Measurements from ENCODE around the gene OR5V1. TPM values are rescaled to one million over a fixed set of nuclear protein-coding genes. Genes with fewer than 3 reads are reported as not detected.

Gene OR5V1
- total and polyA plus RNA-seq, 4 donors, result not detected

DNA sequence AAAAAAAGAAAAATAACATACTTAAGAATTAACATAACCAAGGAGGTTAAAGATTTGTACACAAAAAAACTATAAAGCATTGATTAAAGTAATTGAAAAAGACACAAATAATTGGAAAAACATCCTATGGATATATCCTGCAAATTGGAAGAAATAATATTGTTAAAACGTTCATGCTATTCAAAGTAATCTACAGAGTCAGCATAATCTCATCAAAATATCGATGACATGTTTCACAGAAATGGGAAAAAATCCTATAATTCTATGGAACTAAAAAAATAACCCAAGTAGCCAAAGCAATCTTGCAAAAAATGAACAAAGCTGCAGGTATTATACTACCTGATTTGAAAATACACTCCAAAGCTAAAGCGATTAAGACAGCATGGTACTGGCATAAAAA lies 23.3 kb downstream of the OR5V1 start:
- H3K9me3 ChIP-seq (ENCODE audit: control insufficient read depth in 4 of 4, low read length in 3 of 4), result no peaks in the 10 kb centered on the region
- no peaks in the 10 kb centered on the region for H3K27me3 ChIP-seq (ENCODE audit: control insufficient read depth in 4 of 4, insufficient read depth in 4 of 4, low read length in 3 of 4)
- no peaks in the 10 kb centered on the region for H3K4me1 ChIP-seq (ENCODE audit: control insufficient read depth in 4 of 4, insufficient read depth in 4 of 4, low read length in 3 of 4)
- no peak overlapping the region for H3K27ac ChIP-seq (ENCODE audit: low read depth in 1 of 2, low read length in 2 of 2)
- no peak for DNase-seq (ENCODE audit: low spot score)
- H3K4me3 ChIP-seq (ENCODE audit: low read depth in 1 of 3, low read length in 3 of 3), result no peak overlapping the region
- no peak for TF ChIP-seq EGR1 (IDR thresholded peaks at IDR 0.05; ENCODE audit: low read depth in 2 of 2)
- WGBS, result 67% methylated on average over 3 of the region's 3 CpGs
- no peak overlapping the region for H3K9ac ChIP-seq (ENCODE audit: low read depth in 1 of 2, low read length in 2 of 2)
- no peaks in the 10 kb centered on the region for H3K36me3 ChIP-seq (ENCODE audit: control insufficient read depth in 4 of 4, insufficient read depth in 3 of 4, low read depth in 1 of 4, low read length in 3 of 4)

DNA sequence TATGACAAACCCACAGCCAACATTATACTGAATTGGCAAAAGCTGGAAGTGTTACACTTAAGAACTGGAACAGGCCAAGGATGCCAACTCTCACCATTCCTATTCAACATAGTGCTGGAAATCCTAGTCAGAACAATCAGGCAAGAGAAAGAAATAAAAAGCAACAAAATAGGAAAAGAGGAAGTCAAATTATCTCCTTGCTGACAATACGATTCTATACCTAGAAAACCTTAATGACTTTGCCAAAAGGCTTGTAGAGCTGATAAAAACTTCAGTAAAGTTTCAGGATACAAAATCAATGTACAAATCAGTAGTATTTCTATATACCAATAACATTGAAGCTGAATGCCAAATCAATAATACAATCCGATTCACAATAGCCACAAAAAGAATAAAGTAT lies 32.4 kb downstream of the OR5V1 start:
- no peak for DNase-seq (ENCODE audit: low spot score)
- Histone ChIP-seq H3K36me3 (ENCODE audit: control insufficient read depth in 4 of 4, insufficient read depth in 3 of 4, low read depth in 1 of 4, low read length in 3 of 4) (no peaks in the 10 kb centered on the region), H3K4me1 (ENCODE audit: control insufficient read depth in 4 of 4, insufficient read depth in 4 of 4, low read length in 3 of 4) (no peaks in the 10 kb centered on the region), H3K27me3 (ENCODE audit: control insufficient read depth in 4 of 4, insufficient read depth in 4 of 4, low read length in 3 of 4) (no peaks in the 10 kb centered on the region), H3K9ac (ENCODE audit: low read depth in 1 of 2, low read length in 2 of 2) (no peak overlapping the region), H3K9me3 (ENCODE audit: control insufficient read depth in 4 of 4, low read length in 3 of 4) (no peaks in the 10 kb centered on the region), H3K4me3 (ENCODE audit: low read depth in 1 of 3, low read length in 3 of 3) (no peak overlapping the region), H3K27ac (ENCODE audit: low read depth in 1 of 2, low read length in 2 of 2) (no peak overlapping the region)
- TF ChIP-seq ATF3 (IDR thresholded peaks at IDR 0.05) (no peak), FOXA2 (IDR thresholded peaks at IDR 0.05) (no peak), YY1 (IDR thresholded peaks at IDR 0.05) (no peak), HNF4G (IDR thresholded peaks at IDR 0.05) (no peak), JUND (IDR thresholded peaks at IDR 0.05) (no peak)
- 68% methylated on average over 2 of the region's 2 CpGs for WGBS

DNA sequence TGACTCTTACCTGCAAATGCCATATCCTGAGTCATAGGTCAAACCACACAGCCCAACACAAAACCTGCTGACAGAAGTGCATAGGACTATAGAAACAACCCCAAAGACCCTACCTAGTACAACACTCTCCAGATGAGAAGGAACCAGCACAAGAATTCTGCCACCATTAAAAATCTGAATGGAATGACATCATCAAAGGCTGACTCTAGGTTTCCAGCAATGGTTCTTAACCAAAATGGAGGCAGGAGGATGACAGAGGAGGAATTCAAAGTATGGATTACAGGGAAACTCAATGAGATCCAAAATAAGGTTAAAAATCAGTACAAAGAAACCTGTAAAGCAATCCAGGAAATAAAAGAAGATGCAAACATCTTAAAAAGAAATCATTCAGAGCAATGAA lies 36.0 kb downstream of the OR5V1 start:
- no peak overlapping the region for H3K9ac ChIP-seq (ENCODE audit: low read depth in 1 of 2, low read length in 2 of 2)
- TF ChIP-seq HNF4G (IDR thresholded peaks at IDR 0.05) (no peak), TAF1 (conservative IDR thresholded peaks at IDR 0.05) (no peak), RXRA (IDR thresholded peaks at IDR 0.05) (no peak), JUND (IDR thresholded peaks at IDR 0.05) (no peak), SP1 (IDR thresholded peaks at IDR 0.05) (no peak), FOXA1 (IDR thresholded peaks at IDR 0.05) (no peak), FOXA2 (IDR thresholded peaks at IDR 0.05) (no peak), GABPA (IDR thresholded peaks at IDR 0.05 in 1 of 2, conservative IDR thresholded peaks at IDR 0.05 in 1 of 2) (no peak), HNF4A (conservative IDR thresholded peaks at IDR 0.05) (no peak), ATF3 (IDR thresholded peaks at IDR 0.05) (no peak), EGR1 (IDR thresholded peaks at IDR 0.05; ENCODE audit: low read depth in 2 of 2) (no peak)
- TF ChIP-seq, protein P1, sequence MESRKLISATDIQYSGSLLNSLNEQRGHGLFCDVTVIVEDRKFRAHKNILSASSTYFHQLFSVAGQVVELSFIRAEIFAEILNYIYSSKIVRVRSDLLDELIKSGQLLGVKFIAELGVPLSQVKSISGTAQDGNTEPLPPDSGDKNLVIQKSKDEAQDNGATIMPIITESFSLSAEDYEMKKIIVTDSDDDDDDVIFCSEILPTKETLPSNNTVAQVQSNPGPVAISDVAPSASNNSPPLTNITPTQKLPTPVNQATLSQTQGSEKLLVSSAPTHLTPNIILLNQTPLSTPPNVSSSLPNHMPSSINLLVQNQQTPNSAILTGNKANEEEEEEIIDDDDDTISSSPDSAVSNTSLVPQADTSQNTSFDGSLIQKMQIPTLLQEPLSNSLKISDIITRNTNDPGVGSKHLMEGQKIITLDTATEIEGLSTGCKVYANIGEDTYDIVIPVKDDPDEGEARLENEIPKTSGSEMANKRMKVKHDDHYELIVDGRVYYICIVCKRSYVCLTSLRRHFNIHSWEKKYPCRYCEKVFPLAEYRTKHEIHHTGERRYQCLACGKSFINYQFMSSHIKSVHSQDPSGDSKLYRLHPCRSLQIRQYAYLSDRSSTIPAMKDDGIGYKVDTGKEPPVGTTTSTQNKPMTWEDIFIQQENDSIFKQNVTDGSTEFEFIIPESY (IDR thresholded peaks at IDR 0.05), result no peak
- TF ChIP-seq, protein P2, sequence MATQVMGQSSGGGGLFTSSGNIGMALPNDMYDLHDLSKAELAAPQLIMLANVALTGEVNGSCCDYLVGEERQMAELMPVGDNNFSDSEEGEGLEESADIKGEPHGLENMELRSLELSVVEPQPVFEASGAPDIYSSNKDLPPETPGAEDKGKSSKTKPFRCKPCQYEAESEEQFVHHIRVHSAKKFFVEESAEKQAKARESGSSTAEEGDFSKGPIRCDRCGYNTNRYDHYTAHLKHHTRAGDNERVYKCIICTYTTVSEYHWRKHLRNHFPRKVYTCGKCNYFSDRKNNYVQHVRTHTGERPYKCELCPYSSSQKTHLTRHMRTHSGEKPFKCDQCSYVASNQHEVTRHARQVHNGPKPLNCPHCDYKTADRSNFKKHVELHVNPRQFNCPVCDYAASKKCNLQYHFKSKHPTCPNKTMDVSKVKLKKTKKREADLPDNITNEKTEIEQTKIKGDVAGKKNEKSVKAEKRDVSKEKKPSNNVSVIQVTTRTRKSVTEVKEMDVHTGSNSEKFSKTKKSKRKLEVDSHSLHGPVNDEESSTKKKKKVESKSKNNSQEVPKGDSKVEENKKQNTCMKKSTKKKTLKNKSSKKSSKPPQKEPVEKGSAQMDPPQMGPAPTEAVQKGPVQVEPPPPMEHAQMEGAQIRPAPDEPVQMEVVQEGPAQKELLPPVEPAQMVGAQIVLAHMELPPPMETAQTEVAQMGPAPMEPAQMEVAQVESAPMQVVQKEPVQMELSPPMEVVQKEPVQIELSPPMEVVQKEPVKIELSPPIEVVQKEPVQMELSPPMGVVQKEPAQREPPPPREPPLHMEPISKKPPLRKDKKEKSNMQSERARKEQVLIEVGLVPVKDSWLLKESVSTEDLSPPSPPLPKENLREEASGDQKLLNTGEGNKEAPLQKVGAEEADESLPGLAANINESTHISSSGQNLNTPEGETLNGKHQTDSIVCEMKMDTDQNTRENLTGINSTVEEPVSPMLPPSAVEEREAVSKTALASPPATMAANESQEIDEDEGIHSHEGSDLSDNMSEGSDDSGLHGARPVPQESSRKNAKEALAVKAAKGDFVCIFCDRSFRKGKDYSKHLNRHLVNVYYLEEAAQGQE (IDR thresholded peaks at IDR 0.05), result no peak
- TF ChIP-seq, protein P3, sequence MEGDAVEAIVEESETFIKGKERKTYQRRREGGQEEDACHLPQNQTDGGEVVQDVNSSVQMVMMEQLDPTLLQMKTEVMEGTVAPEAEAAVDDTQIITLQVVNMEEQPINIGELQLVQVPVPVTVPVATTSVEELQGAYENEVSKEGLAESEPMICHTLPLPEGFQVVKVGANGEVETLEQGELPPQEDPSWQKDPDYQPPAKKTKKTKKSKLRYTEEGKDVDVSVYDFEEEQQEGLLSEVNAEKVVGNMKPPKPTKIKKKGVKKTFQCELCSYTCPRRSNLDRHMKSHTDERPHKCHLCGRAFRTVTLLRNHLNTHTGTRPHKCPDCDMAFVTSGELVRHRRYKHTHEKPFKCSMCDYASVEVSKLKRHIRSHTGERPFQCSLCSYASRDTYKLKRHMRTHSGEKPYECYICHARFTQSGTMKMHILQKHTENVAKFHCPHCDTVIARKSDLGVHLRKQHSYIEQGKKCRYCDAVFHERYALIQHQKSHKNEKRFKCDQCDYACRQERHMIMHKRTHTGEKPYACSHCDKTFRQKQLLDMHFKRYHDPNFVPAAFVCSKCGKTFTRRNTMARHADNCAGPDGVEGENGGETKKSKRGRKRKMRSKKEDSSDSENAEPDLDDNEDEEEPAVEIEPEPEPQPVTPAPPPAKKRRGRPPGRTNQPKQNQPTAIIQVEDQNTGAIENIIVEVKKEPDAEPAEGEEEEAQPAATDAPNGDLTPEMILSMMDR (IDR thresholded peaks at IDR 0.05; ENCODE audit: low read depth, low read length, missing input control), result no peak
- no peak for DNase-seq (ENCODE audit: low spot score)
- no peak overlapping the region for H3K4me3 ChIP-seq (ENCODE audit: low read depth in 1 of 3, low read length in 3 of 3)
- H3K4me1 ChIP-seq (ENCODE audit: control insufficient read depth in 4 of 4, insufficient read depth in 4 of 4, low read length in 3 of 4), result no peaks in the 10 kb centered on the region
- H3K27me3 ChIP-seq (ENCODE audit: control insufficient read depth in 4 of 4, insufficient read depth in 4 of 4, low read length in 3 of 4), result peaks cover 0 to 2% (median 0%) of the 10 kb centered on the region in 4 donors
- H3K9me3 ChIP-seq (ENCODE audit: control insufficient read depth in 4 of 4, low read length in 3 of 4), result no peaks in the 10 kb centered on the region
- no peak overlapping the region for H3K27ac ChIP-seq (ENCODE audit: low read depth in 1 of 2, low read length in 2 of 2)
- H3K36me3 ChIP-seq (ENCODE audit: control insufficient read depth in 4 of 4, insufficient read depth in 3 of 4, low read depth in 1 of 4, low read length in 3 of 4), result no peaks in the 10 kb centered on the region
